K562 (cell line): ENCODE data around the gene RSPO1. TPM values are rescaled to one million over a fixed set of nuclear protein-coding genes. Genes with fewer than 3 reads are reported as not detected.

Source experiments
- ATAC-seq: fragments of 200-7000 bp; cut with Tn5 transposase; 3 replicates; pipeline ENCODE4 v1.9.1; 2020; ENCODE audit warnings: moderate library complexity
- BruUV-seq: library from RNA; stranded (reverse); fragments of 400-500 nt; replicated peaks from 2 replicates; lab custom pipeline; 2021; lab: Mats Ljungman, UMichigan
- CTCF ChIA-PET: fragments of 300-600 bp; formaldehyde crosslinking; extraction: SDS; loops from one replicate; lab custom pipeline; 2021; ENCODE audit warnings: low intra/inter-chr PET ratio; lab: Yijun Ruan, JAX
- POLR2A ChIA-PET: fragments of 300-600, 350-650 bp; sonication (Branson Sonifier 250); formaldehyde crosslinking; extraction: SDS; loops from one replicate; lab custom pipeline; 2021; ENCODE audit warnings: antibody characterized with exemption, inconsistent platforms; lab: Yijun Ruan, JAX
- DNase-seq, 4 experiments: peaks; one replicate each; pipeline versions ENCODE4 v3.0.0 to v3.0.0-alpha.2; 2011 to 2018; ENCODE audit warnings: low spot score in 3 of 4, mixed read lengths in 3 of 4; ENCODE audit errors: extremely low read depth in 1 of 4
- FAIRE-seq: peaks from 2 replicates; lab custom pipeline; 2011; peaks lifted over from hg19 to GRCh38; lab: Jason Lieb, UNC
- H2AFZ ChIP-seq: 2 replicates; pipeline ENCODE4 v1.6.0; 2011; ENCODE audit warnings: low read depth, low read length, control low read depth, inconsistent platforms
- H3K27ac ChIP-seq: fragments of 200-600 bp; 3 replicates; pipeline ENCODE4 v1.8.0; 2011; ENCODE audit warnings: low read depth, mild to moderate bottlenecking, control low read depth, inconsistent platforms, low read length, moderate library complexity, mixed read lengths; ENCODE audit errors: extremely low read depth
- H3K27me3 ChIP-seq, 2 experiments: fragments of 300-600 bp in 1 of 2; 2 replicates in 1 of 2; 3 replicates in 1 of 2; pipeline versions ENCODE4 v1.6.0 to v1.8.0; 2011; ENCODE audit warnings: inconsistent platforms in 2 of 2, low read length in 2 of 2, mild to moderate bottlenecking in 1 of 2, mixed read lengths in 1 of 2, moderate library complexity in 1 of 2; ENCODE audit not compliant: control insufficient read depth in 2 of 2, insufficient read depth in 2 of 2
- H3K36me3 ChIP-seq: fragments of 300-600 bp; 3 replicates; pipeline ENCODE4 v1.8.0; 2011; ENCODE audit warnings: mild to moderate bottlenecking, low read length, inconsistent platforms; ENCODE audit not compliant: control insufficient read depth, insufficient read depth
- H3K4me1 ChIP-seq, 2 experiments: fragments of 200-600 bp in 1 of 2; replicated peaks in 1 of 2; 2 replicates in 1 of 2; 3 replicates in 1 of 2; pipeline versions ENCODE4 v1.5.1 to v1.8.0; 2011; ENCODE audit warnings: inconsistent platforms in 2 of 2, low read length in 2 of 2, mild to moderate bottlenecking in 1 of 2, mixed read lengths in 1 of 2, moderate library complexity in 1 of 2; ENCODE audit not compliant: control insufficient read depth in 2 of 2, insufficient read depth in 2 of 2
- H3K4me2 ChIP-seq: 2 replicates; pipeline ENCODE4 v1.6.1; 2011; ENCODE audit warnings: low read length, control low read depth, inconsistent platforms, mixed read lengths; ENCODE audit not compliant: insufficient read depth
- H3K4me3 ChIP-seq: fragments of 200-600 bp; sonication (generic), shearing (Covaris generic); 2 replicates; pipeline ENCODE4 v1.5.1; 2016; ENCODE audit warnings: control low read depth, inconsistent platforms
- H3K79me2 ChIP-seq: fragments of 200-600 bp; 3 replicates; pipeline ENCODE4 v1.8.0; 2011; ENCODE audit warnings: low read length, inconsistent platforms; ENCODE audit not compliant: control insufficient read depth, insufficient read depth
- H3K9ac ChIP-seq, 2 experiments: 2 replicates each; pipeline versions ENCODE4 v1.6.0 to v1.6.1; 2011; ENCODE audit warnings: low read depth in 2 of 2, low read length in 2 of 2, control low read depth in 1 of 2, inconsistent platforms in 1 of 2, mild to moderate bottlenecking in 1 of 2, mixed read lengths in 1 of 2; ENCODE audit not compliant: insufficient read depth in 1 of 2
- H3K9me1 ChIP-seq: one replicate; pipeline ENCODE4 v1.6.0; 2011; ENCODE audit warnings: inconsistent platforms, mild to moderate bottlenecking, low read length, moderate library complexity; ENCODE audit not compliant: control insufficient read depth, insufficient read depth
- H3K9me3 ChIP-seq: replicated peaks from 2 replicates; pipeline ENCODE4 v1.5.1; 2011; ENCODE audit warnings: low read depth, low read length, inconsistent platforms; ENCODE audit not compliant: control insufficient read depth, insufficient read depth
- H4K20me1 ChIP-seq: replicated peaks from 2 replicates; pipeline ENCODE4 v1.6.1; 2011; ENCODE audit warnings: low read length, inconsistent platforms, mixed read lengths; ENCODE audit not compliant: control insufficient read depth, insufficient read depth
- ETV1 ChIP-seq: fragments of 450-650 bp; conservative IDR thresholded peaks from 2 replicates; pipeline ENCODE4 v1.6.1; 2016; ENCODE audit warnings: missing genetic modification characterization, control low read depth, low read depth, missing compliant biosample characterization
- ETV5 ChIP-seq: sonication (generic); formaldehyde crosslinking; IDR thresholded peaks from 2 replicates; pipeline ENCODE4 v1.4.0; 2020; ENCODE audit warnings: low read depth, mild to moderate bottlenecking, missing genetic modification reagents
- KAT2B ChIP-seq: IDR thresholded peaks from one replicate; pipeline ENCODE4 v1.6.1; 2012; ENCODE audit warnings: low read depth, mild to moderate bottlenecking, control low read depth, inconsistent platforms, low read length, moderate library complexity
- NCOA4 ChIP-seq: fragments of 450-650 bp; IDR thresholded peaks from 2 replicates; pipeline ENCODE4 v1.6.1; 2018; ENCODE audit warnings: mild to moderate bottlenecking; ENCODE audit not compliant: partially characterized antibody
- PHB ChIP-seq: fragments of 250-450 bp; sonication (Bioruptor Pico); IDR thresholded peaks from 2 replicates; pipeline ENCODE4 v1.5.0; 2021
- PTRF ChIP-seq: fragments of 450-650 bp; IDR thresholded peaks from 2 replicates; pipeline ENCODE4 v1.6.1; 2016; ENCODE audit warnings: mild to moderate bottlenecking, missing genetic modification characterization, missing compliant biosample characterization
- RBM15 ChIP-seq: fragments of 200-400 bp; formaldehyde crosslinking; IDR thresholded peaks from 2 replicates; pipeline ENCODE4 v1.6.1; 2018; ENCODE audit warnings: mild to moderate bottlenecking, low read length, moderate library complexity; ENCODE audit not compliant: insufficient read depth
- SPI1 ChIP-seq: IDR thresholded peaks from 2 replicates; pipeline ENCODE4 v1.6.1; 2011; ENCODE audit warnings: low read depth, low read length, control low read depth, borderline replicate concordance
- ZNF12 ChIP-seq: sonication (generic); formaldehyde crosslinking; IDR thresholded peaks from 2 replicates; pipeline ENCODE4 v1.4.0; 2020; ENCODE audit warnings: mild to moderate bottlenecking, missing genetic modification reagents
- ZNF175 ChIP-seq: fragments of 200-800 bp; sonication (Bioruptor generic); IDR thresholded peaks from 2 replicates; pipeline ENCODE4 v1.6.1; 2016; ENCODE audit warnings: low read depth, mild to moderate bottlenecking, missing genetic modification characterization, missing compliant biosample characterization
- in situ Hi-C: fragments of 300-500 bp; cut with MboI; formaldehyde crosslinking; loops from 4 replicates; pipeline ENCODE4 v1.15.0; 2018; ENCODE audit warnings: inconsistent platforms, mixed read lengths
- intact Hi-C: fragments of 100-400 bp; cut with micrococcal nuclease; formaldehyde crosslinking; loops from 2 replicates; pipeline ENCODE4 v1.14.2; 2022
- polyA plus RNA-seq, 8 experiments: library from polyadenylated mRNA; depleted of rRNA in 4 of 8; stranded (reverse) in 5 of 8; unstranded in 3 of 8; fragments of >200 nt; fragmentation: Nextera tagmentation in 2 of 8; fragmentation: Illumina TruSeq in 1 of 8; extraction: Ambion mirVana in 2 of 8; extraction: Trizol in 1 of 8; gene quantifications; 2 replicates each; pipeline versions ENCODE4 v1.2.1 to v1.2.3, GENCODE V29; 2011 to 2014; ENCODE audit warnings: inconsistent platforms in 1 of 8, missing spikeins in 1 of 8
- total RNA-seq, 7 experiments: library from RNA; depleted of rRNA in 6 of 7; stranded (reverse); fragments of >200 nt in 6 of 7; fragmentation: Illumina TruSeq in 2 of 7; extraction: Trizol in 2 of 7; gene quantifications; 2 replicates each; pipeline versions ENCODE4 v1.2.1 to v1.2.3, GENCODE V29; 2011 to 2021; ENCODE audit warnings: low replicate concordance in 1 of 7
- TF ChIP-seq, protein P1 (sequence below): fragments of 450-650 bp; IDR thresholded peaks from 2 replicates; pipeline ENCODE4 v1.6.1; 2016; ENCODE audit warnings: mild to moderate bottlenecking, moderate library complexity

RSPO1 gene
- total and polyA plus RNA-seq, 9 of the 15 experiments (the other 6 are each of a cell fraction or from before 2014, with no cell fraction given), result not detected

GRCh38 chr1:37601441-37601840 is 33.3 kb downstream of the RSPO1 start:
- no peak overlapping the region for H3K4me3 ChIP-seq
- FAIRE-seq, result no peak
- no peaks in the 10 kb centered on the region for H3K36me3 ChIP-seq
- no peak overlapping the region for H3K4me2 ChIP-seq
- H3K9me1 ChIP-seq, result no peaks in the 10 kb centered on the region
- H3K9ac ChIP-seq, result no peak overlapping the region
- H3K9me3 ChIP-seq, result no peaks in the 10 kb centered on the region
- DNase-seq, result no peak
- 0 out of 2 replicates have a peak, but pooled peaks cover 5% of the 10 kb centered on the region for H4K20me1 ChIP-seq
- POLR2A ChIA-PET, result interaction anchor here (0.6 to 2.1 kb wide), 6 partner anchors 13 to 463 kb away, joined by 3 to 6 read pairs (median 3); no protein-coding TSS in a partner anchor
- peaks cover 39 to 51% of the 10 kb centered on the region in 2 experiments for H3K27me3 ChIP-seq
- peaks cover 3 to 4% of the 10 kb centered on the region in 2 experiments; a peak in 2 of 5 replicates for H3K4me1 ChIP-seq
- no peak for ATAC-seq
- CTCF ChIA-PET, result no interaction called here
- in situ Hi-C loops (no loop called here), intact Hi-C loops (loop anchor here (10.0 kb wide), 2 partner anchors 147 to 163 kb away; partner anchors contain the start of gene EPHA10)
- H3K27ac ChIP-seq, result no peak overlapping the region
- H3K79me2 ChIP-seq, result no peaks in the 10 kb centered on the region
- H2AFZ ChIP-seq, result no peak overlapping the region
- no TSS peak for BruUV-seq
- TF ChIP-seq ZNF175 (CRISPR knock-in tag) (no peak), ETV5 (no peak), NCOA4 (no peak), ETV1 (tag) (no peak), PTRF (tag) (no peak), RBM15 (no peak), SPI1 (no peak), PHB (CRISPR knock-in tag) (no peak), ZNF12 (CRISPR knock-in tag) (no peak), KAT2B (no peak)
- TF ChIP-seq, protein P1, sequence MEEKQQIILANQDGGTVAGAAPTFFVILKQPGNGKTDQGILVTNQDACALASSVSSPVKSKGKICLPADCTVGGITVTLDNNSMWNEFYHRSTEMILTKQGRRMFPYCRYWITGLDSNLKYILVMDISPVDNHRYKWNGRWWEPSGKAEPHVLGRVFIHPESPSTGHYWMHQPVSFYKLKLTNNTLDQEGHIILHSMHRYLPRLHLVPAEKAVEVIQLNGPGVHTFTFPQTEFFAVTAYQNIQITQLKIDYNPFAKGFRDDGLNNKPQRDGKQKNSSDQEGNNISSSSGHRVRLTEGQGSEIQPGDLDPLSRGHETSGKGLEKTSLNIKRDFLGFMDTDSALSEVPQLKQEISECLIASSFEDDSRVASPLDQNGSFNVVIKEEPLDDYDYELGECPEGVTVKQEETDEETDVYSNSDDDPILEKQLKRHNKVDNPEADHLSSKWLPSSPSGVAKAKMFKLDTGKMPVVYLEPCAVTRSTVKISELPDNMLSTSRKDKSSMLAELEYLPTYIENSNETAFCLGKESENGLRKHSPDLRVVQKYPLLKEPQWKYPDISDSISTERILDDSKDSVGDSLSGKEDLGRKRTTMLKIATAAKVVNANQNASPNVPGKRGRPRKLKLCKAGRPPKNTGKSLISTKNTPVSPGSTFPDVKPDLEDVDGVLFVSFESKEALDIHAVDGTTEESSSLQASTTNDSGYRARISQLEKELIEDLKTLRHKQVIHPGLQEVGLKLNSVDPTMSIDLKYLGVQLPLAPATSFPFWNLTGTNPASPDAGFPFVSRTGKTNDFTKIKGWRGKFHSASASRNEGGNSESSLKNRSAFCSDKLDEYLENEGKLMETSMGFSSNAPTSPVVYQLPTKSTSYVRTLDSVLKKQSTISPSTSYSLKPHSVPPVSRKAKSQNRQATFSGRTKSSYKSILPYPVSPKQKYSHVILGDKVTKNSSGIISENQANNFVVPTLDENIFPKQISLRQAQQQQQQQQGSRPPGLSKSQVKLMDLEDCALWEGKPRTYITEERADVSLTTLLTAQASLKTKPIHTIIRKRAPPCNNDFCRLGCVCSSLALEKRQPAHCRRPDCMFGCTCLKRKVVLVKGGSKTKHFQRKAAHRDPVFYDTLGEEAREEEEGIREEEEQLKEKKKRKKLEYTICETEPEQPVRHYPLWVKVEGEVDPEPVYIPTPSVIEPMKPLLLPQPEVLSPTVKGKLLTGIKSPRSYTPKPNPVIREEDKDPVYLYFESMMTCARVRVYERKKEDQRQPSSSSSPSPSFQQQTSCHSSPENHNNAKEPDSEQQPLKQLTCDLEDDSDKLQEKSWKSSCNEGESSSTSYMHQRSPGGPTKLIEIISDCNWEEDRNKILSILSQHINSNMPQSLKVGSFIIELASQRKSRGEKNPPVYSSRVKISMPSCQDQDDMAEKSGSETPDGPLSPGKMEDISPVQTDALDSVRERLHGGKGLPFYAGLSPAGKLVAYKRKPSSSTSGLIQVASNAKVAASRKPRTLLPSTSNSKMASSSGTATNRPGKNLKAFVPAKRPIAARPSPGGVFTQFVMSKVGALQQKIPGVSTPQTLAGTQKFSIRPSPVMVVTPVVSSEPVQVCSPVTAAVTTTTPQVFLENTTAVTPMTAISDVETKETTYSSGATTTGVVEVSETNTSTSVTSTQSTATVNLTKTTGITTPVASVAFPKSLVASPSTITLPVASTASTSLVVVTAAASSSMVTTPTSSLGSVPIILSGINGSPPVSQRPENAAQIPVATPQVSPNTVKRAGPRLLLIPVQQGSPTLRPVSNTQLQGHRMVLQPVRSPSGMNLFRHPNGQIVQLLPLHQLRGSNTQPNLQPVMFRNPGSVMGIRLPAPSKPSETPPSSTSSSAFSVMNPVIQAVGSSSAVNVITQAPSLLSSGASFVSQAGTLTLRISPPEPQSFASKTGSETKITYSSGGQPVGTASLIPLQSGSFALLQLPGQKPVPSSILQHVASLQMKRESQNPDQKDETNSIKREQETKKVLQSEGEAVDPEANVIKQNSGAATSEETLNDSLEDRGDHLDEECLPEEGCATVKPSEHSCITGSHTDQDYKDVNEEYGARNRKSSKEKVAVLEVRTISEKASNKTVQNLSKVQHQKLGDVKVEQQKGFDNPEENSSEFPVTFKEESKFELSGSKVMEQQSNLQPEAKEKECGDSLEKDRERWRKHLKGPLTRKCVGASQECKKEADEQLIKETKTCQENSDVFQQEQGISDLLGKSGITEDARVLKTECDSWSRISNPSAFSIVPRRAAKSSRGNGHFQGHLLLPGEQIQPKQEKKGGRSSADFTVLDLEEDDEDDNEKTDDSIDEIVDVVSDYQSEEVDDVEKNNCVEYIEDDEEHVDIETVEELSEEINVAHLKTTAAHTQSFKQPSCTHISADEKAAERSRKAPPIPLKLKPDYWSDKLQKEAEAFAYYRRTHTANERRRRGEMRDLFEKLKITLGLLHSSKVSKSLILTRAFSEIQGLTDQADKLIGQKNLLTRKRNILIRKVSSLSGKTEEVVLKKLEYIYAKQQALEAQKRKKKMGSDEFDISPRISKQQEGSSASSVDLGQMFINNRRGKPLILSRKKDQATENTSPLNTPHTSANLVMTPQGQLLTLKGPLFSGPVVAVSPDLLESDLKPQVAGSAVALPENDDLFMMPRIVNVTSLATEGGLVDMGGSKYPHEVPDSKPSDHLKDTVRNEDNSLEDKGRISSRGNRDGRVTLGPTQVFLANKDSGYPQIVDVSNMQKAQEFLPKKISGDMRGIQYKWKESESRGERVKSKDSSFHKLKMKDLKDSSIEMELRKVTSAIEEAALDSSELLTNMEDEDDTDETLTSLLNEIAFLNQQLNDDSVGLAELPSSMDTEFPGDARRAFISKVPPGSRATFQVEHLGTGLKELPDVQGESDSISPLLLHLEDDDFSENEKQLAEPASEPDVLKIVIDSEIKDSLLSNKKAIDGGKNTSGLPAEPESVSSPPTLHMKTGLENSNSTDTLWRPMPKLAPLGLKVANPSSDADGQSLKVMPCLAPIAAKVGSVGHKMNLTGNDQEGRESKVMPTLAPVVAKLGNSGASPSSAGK, result no peak
